Fibroblast of upper back skin (primary cell): Measurements from ENCODE around the gene CYB5R4.
A peak's percentile ranks its signal among the peaks of the same experiment; 100 is the strongest.

Experiments
- DNase-seq: peaks from one replicate; pipeline ENCODE4 v3.0.0-alpha.2; 2013

The CYB5R4 gene, protein sequence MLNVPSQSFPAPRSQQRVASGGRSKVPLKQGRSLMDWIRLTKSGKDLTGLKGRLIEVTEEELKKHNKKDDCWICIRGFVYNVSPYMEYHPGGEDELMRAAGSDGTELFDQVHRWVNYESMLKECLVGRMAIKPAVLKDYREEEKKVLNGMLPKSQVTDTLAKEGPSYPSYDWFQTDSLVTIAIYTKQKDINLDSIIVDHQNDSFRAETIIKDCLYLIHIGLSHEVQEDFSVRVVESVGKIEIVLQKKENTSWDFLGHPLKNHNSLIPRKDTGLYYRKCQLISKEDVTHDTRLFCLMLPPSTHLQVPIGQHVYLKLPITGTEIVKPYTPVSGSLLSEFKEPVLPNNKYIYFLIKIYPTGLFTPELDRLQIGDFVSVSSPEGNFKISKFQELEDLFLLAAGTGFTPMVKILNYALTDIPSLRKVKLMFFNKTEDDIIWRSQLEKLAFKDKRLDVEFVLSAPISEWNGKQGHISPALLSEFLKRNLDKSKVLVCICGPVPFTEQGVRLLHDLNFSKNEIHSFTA

DNA sequence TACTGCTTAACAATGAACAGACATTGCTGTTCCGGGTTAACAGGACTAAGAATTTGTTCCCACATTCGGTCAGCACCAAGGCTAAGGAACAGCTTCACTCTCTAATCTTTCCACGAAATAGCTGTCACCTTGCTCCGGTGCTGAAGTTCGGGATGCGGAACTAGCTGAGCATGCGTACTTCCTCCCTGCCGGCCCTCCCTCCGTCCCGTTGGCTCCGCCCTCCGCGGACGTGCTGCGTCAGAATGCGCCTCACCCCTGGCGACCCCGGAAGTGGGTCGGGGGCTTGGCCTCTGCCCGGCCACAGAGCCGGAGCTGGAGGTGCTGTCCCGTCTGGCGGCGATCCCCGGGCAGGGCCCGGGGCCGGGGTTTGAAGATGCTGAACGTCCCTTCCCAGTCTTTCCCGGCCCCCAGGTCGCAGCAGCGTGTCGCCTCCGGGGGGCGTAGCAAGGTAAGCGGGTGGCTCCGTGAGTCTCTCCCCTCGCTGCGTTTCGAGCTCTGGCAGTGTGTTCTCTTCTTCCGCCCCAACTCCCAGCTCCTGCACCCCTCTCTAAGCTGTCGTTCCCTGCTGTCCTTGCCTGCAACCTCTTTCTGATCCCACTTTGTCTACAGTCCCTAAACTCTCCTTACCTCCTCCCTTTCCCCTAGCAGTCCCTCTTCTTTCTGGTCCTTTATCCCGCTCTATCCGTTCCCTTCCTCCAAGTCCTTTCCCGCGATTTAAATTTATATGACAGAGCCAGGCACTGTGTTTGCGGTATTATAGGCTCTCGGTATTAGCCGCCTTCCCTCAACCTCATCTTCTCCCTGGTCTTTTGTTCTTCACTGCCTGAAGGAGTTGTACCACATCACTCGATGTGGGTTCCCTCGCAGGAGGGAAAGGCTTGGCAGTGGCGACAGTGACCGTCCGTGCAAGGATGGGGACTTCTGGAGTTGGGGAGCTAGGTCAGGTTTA is at the start of gene CYB5R4:
Gene CYB5R4 (plus strand): TSS at position 280 of the 949 bp plus-strand sequence. CDS start 94 bp downstream, at position 374.
- DNase-seq, result peak; percentile 95

DNA sequence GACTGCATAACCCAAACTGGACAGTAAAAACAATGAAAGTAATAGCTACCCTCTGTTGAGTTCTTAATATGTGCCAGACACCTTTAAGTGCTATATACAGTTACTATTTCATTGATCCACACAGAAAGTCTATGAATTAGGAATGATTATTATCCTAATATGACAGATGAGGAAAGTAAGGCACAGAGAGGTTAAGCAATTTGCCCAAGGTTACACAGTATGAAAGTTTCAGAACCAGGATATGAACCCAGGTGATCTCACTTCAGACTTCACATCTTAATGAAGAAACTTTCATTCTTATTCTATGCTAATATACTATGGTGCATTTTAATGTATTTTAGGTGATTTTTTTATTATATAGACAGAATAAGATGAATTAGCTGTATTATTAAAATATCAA is 46.9 kb upstream of the CYB5R4 start:
- no peak for DNase-seq

DNA sequence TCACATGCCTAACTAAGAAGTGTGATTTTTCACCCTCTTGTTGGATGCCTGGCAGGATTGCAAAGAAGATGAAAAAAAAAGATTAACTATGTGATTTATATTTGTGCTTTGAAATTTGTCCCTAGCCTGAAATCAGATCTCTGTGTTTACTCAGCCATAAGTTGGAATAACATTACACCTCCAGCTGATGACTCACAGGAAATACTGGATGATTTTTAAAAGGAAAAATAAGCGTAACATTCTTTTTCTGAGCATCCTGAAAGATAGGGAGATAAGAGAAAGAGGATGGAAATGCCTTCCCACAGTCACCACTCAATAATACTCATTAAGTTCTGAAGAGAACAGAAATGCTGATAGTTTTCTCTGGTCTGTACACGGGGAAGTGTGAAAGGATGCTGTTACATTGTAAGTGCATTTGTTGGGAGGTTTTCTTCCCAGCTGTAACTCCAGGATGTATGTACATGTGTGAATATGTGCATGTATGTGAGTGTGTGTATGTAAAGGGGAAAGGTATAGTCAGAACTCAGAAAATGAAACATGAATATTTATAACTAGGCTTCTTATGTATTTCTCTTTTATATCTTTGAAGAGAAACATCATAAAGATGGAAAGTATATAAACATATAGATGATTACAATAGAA is 43.7 kb upstream of the CYB5R4 start:
- no peak for DNase-seq

DNA sequence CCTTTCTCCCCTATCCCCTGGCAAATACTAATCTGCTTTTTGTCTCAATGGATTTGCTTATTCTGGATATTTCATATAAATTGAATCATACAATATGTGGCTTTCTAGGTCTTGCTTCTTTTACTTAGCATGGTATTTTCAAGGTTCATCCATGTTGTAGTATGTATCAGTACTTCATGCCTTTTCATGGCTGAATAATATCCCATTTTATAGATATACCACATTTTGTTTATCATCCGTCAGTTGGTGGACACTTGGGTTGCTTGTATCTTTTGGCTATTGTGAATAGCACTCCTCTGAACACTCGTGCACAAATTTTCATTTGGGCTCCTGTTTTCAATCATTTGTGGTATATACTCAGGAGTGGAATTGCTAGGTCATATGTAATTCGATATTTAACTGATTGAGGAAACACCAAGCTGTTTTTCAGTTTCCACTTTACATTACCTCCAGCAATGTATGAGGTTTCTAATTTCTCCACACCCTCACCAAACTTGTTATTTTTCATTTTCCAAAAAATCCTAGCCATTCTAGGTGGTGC is 36.8 kb upstream of the CYB5R4 start:
- no peak for DNase-seq

DNA sequence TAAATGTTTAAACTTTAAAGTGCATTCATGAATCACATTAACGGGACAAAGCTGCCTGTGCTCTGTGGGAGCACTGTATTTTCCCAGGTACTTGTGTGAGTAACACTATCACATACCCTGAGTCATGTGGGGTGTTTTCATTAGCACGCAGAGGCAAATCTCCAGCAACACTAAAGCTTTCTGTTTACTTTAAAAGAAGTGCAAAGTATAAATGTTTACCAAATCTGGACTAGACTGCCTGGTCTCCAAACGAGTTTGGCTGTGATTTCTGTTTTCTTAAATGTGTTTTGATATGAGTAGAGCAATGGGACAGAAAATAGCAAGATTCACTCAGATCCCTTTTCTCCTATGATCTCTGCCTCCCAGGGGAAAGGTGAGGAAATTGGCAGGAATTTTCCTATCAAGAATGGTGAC is 35.1 kb upstream of the CYB5R4 start:
- no peak for DNase-seq

DNA sequence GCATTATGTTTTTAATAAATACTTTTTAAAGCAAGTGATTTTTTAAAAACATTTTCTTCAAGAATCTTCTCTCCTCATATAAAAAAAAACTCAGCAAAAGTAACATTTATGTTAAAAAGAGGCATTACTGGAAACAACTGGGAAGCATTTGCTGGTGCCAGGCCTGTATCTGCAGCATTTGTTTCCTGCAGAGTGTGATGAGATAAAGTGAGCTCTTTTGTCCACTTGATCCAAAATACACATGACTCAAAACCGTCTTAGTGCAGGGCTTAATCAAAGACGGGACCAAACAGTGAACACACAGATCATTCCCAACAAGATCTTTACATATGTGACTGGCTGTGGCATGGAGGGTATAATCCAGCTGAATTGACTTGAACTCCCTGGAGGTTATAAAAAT is 34.7 kb upstream of the CYB5R4 start:
- no peak for DNase-seq

DNA sequence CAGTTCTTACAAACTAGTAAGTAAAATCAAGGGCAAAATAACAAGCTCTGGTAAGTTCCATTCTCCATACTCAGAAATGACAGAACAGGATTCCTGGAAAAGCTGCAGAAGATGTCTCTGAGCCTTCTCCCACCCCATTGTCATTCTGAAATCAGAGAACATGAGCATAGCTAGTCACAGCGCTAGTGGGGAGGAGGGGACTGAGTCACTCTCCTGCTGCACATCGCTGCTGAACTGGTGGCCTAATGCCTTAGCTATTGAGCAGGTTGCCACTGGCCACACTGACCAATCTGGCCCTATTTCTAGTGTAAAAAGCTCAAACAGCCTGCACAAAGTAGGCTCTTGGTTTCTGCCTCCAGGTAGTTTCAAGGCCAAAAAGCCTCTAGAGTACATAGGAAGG is 32.4 kb upstream of the CYB5R4 start:
- DNase-seq, result no peak

DNA sequence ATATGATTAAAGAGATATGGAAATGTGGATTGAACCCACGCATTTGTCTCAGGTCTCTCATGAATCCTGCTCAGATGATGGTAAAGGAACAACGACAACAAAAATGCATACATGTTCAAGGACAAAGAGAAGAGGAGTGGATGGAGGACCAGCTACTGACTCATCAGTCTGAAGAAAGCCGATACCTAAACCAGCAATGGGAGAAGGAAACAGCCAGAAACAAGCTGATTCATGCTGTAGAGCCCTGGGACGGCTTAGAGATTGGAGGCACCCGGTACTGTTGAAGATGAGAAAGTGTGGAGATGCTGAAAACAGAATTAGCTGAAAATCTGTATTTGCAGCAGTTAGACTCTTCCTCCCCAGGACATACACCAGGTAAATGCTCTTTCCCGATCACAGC is 20.8 kb upstream of the CYB5R4 start:
- DNase-seq, result no peak

DNA sequence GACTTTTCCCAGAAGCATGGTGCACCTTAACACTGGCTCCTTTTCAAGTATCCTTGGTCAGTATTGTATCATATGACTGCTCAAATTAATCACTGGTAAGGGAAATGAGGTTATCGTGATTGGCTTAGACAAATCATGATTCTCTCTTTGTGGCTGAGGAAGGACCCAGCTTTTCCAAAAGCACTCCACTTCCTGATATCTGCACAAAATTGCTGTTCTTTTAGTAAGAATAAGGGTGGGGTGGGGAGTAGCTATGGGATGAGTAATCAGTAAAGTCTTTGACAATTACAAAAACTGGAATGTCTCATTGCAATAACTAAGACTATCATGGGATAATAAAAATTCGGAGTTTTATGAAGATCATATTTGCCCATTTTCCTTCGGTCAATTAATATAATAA is 15.3 kb upstream of the CYB5R4 start:
- DNase-seq, result no peak

DNA sequence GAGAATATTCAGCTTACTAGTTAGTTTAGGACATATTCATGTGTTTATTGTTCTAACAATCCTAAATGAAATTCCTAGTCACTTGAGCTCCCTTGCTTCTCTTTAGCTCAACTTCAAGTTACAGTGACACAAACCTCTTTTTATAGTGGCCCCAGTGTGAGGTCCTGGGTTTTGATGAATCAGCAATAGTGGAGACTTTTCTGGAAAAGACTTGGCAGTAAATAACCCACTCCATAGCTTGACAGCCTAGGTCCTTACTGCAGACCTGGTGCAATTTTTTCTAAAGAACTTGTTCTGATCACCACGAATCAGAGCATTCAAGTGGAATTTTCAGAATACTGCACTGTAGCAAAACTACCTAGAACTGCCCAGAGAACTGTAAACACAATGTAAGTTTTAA is 13.2 kb upstream of the CYB5R4 start:
- DNase-seq, result no peak

DNA sequence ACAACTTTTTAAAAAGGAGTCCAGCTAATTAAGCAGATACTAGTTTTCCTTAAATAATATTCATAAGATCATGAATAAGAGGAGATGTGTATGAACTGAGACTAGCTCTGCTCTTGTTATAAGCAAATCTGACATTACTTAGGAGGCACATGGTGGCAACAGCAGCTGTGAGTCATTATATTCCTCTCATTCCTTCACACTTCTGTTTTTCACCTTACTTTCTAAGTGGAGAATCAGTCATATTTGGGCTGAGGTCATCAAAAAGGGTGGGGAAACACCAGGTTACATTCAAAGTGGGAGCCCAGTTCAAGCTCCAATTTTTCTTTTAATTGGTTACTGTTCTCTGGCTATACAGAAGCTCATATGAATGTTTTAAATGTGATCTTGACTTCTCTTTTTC is 12.3 kb upstream of the CYB5R4 start:
- no peak for DNase-seq

DNA sequence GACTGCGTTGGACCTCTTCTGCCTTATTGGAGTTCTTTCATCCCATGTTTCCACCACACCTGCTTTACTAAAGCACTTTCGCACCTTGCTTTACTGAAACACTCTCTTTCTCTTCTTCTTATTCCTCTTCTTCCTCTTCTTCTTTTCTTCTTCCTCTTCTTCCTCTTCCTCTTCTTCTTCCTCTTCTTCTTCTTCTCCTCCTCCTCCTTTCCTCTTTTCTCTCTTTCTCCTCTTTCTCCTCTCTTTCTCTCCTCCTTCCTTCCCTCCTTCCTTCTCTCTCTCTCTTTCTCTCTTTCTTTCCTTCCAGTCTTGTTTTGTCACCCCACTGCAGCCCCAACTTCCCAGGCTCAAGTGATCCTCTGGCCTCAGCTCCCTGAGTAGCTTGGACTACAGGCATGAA is 10.4 kb upstream of the CYB5R4 start:
- no peak for DNase-seq

DNA sequence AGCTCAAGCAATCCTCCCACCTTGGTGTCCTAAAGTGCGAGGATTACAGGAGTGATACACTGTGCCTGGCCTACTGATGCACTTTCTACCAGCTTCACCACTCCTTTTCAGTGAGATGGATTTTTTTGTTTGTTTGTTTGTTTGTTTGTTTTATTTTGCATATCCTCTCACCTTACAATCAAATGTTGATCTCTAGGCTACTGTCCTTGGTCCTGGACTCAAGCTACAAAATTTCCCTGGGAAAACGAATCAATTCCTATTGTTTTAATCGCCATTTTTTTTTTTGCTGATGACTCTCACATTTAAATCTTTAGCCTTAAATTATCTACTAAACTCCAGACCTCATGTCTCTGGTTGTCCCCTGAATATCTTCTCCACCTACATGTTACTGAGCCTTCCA is 9.9 kb upstream of the CYB5R4 start:
- DNase-seq, result no peak

DNA sequence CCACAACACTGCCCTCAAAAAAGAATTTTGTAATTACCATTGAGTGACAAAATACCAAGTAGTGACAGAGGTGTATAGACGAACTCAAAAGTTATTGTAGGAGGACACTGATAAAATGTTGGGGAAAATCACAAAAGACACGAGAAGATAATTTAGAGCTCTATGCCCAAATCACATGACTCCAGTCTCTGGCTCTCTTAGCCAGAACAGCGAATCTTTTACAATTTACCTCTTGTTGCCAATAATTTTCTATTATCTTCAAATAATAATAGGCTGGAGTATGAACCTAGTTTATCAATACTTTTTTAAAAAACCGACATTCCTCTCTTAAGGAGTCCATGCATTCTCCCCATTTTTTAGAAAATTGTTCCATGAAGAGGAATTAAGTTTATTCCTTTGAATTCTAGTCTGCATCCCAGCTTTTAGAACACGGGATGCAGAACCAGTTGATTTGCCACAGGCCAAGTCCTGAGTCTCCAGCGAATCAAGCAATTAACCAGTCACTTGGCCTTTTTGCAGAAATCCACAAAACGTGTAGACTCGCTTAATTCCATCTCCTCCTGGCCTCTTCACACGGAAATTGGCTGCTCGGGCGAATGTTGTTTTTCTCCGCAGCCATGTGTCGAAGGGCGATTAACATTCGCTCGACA is 6.8 kb upstream of the CYB5R4 start:
- DNase-seq, result no peak

DNA sequence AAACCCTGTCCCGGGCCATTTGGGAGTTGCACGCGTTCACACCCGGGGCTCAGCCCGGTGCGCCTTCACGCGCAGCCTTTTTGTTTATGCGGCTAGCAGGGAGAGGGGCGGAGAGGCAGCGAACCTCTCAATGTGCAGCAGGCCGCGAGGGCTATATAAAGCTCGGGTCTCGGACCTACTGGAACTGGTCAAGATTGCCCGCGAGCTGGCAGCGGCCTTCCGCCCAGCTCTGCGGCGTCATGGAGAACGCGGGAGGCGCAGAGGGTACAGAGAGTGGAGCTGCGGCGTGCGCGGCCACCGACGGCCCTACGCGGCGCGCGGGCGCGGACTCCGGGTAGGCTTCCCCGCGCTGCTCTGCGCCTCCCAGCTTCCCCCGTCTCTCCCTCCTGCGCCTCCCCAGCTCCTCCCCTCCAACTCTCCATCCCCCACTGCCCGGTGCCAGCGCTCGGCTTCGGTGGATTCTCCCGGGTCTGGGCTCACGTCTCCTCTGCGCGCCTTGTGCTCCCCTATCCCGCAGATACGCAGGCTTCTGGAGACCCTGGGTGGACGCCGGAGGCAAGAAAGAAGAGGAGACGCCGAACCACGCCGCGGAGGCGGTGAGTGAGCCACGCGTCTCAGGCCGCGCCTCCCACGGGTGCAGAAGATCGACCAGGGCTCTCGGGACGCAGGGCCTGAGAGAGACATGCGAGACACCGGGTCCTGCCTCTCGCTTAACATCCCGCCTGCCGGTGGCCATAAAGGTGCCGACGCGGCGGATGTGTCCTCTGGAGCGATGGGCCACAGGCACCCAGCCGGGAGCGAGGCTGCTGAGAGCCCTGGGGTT is 6.1 kb upstream of the CYB5R4 start, which contains the start of gene RIPPLY2:
Gene RIPPLY2 (plus strand): TSS at position 183 of the 823 bp plus-strand sequence. CDS start 57 bp downstream, at position 240.
- DNase-seq, result no peak

DNA sequence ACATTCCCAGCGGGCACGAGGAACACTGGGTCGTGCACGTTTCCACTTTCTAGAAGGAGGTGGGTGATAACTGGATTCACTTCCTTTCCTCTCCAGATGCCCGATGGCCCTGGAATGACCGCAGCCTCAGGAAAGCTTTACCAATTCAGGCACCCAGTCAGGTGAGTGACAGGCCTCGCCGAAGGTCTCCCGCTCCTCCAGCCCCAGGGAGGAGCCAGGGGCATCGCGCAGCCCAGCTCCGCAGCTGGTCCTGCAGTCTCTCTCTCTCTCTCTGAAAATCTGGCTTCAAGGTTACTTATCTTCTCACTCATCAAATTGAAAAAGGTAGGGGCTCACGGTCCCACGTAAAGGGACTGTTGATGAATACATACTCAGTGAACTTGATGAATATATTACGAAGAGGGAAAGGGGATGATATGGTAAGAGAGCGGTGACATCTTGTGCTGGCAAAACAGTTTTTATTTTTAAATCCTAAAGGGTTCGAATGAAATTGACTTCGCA is 5.4 kb upstream of the CYB5R4 start:
- no peak for DNase-seq

DNA sequence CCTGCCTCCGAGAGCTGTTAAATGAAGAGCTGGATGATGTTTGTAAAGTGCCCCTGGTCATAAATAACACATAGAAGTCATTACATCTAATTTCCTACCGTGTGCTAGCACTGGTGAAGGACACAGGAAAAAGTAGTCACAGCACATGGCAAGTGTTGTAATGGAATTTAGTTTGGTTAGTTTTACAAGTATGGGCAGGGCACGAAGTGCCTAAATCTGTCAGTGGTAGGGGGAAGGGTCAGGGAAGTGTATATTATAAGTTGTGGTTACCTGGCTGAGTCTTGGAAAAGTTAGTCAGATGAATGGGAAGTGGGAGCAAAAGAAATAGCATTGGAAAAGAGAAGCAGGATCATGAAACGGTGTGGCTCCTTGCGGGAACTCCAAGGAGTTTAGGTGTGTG is 4.7 kb upstream of the CYB5R4 start:
- DNase-seq, result no peak

DNA sequence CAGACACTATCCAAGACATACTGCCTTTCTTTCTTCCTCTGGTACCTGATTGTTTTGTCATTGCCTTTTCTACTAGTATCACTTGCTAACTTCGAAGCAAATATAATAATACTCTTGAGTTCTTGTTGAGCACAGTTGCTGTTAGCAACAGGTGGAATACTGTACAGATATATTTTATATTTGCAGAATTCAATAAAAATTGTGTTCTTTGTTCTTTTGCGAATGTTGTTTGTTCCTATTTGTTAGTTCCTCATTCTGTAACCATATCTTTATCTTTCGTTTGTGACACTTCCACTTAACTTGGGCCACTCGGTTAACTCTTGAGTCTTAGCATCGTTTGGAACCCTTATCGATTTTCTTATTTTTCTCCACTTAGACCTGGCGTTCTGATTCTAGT is 868 bp downstream of the CYB5R4 start:
- no peak for DNase-seq

DNA sequence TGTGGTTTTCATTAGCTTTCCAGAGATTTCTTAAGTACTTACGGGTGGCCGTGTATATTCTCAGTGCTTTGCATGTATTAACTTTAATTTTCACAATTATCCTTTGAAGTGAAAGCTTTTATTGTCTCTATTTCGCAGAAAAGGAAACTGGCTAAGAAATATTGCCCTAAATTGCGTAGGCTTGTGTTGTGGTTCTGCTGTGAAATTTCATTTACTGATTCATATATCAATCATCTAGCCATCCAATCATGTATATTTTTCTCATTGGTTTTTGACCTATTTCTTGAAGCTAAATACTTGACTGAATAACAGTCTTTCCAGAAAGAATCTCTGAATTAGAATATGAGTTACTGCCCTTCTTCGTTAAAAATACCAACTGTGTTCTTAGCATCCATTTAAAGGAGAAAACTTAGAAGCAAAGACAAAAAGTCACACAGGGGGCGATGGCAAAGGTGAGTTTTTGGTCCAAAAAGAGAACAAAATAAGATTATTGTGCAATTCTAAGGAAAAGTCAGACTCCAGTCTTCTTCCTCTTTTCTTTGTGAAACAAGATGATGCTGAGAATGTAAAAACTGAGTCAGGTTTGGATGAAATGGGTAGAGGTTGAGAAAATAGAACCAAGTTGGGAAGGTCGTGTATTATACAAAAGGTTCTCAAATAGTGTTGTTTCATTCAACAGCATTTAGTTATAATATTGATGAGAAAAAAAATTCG is 1.4 kb downstream of the CYB5R4 start:
- DNase-seq, result no peak

DNA sequence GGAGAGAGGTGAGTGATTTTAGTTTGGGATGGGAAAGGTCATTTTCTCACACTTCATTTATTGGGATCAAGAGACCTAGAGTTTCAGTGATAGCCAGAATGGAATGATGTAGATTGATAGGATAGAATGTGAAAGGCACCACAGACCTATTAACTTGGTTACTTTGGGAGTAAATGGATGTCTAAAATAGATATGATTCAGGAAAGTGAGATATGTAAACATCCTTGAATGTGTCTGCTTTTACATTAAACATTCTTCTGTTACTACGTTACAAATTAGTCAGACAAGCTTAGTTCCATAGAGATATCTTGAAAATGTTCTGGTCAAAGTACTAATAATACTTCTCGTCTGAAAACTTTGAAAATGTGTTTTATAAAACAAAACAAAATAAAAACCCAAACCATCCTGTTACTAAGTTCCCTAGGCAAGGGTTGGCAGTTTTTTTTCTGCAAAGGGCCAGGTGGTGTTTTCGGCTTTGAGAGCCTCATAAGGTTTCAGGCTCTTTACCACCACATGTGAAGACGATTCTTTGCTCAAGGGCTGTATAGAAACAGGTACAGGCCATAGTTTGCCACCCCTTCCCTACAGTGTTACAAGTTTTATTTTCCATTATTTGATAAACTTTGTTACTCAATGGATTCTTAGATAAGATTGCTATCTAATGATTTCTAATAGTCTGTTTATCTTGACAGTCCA is 3.4 kb downstream of the CYB5R4 start:
- DNase-seq, result no peak
